ENCODE measurements around the gene PLIN1.

PLIN1 gene, protein sequence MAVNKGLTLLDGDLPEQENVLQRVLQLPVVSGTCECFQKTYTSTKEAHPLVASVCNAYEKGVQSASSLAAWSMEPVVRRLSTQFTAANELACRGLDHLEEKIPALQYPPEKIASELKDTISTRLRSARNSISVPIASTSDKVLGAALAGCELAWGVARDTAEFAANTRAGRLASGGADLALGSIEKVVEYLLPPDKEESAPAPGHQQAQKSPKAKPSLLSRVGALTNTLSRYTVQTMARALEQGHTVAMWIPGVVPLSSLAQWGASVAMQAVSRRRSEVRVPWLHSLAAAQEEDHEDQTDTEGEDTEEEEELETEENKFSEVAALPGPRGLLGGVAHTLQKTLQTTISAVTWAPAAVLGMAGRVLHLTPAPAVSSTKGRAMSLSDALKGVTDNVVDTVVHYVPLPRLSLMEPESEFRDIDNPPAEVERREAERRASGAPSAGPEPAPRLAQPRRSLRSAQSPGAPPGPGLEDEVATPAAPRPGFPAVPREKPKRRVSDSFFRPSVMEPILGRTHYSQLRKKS

GRCh38 chr15:89679212-89679611, at the start of gene PLIN1:
Gene PLIN1 (minus strand): TSS chr15:89679367. CDS start chr15:89677489, 1,878 bp downstream.
- Histone ChIP-seq H3K27me3 (ENCODE audit: control insufficient read depth in 1 of 2, insufficient read depth in 2 of 2, low read length in 2 of 2) (no peaks in the 10 kb centered on the region), H3K4me1 (ENCODE audit: control insufficient read depth in 1 of 2, insufficient read depth in 2 of 2, low read length in 2 of 2) (peaks cover 9 to 20% of the 10 kb centered on the region in 2 donors), H3K9me3 (ENCODE audit: control insufficient read depth in 1 of 2, low read length in 2 of 2) (no peaks in the 10 kb centered on the region), H3K27ac (ENCODE audit: low read depth, low read length) (peak within 1 kb of the TSS; percentile 70), H3K36me3 (ENCODE audit: control insufficient read depth in 1 of 2, insufficient read depth in 2 of 2, low read length in 2 of 2) (peaks cover 10% of the 10 kb centered on the region in 2 donors), H3K4me3 (ENCODE audit: low read depth in 1 of 2, low read length in 2 of 2) (no peak within 1 kb of the TSS), H3K9ac (ENCODE audit: low read depth in 1 of 2, low read length in 2 of 2) (peak within 1 kb of the TSS in 1 of 2 donors; percentile 18)

- Histone ChIP-seq H3K4me1 (ENCODE audit: control insufficient read depth in 1 of 2, insufficient read depth in 2 of 2, low read length in 2 of 2) (no peaks in the 10 kb centered on the region), H3K9me3 (ENCODE audit: control insufficient read depth in 1 of 2, low read length in 2 of 2) (no peaks in the 10 kb centered on the region), H3K27me3 (ENCODE audit: control insufficient read depth in 1 of 2, insufficient read depth in 2 of 2, low read length in 2 of 2) (no peaks in the 10 kb centered on the region), H3K27ac (ENCODE audit: low read depth, low read length) (no peak overlapping the region), H3K9ac (ENCODE audit: low read depth in 1 of 2, low read length in 2 of 2) (no peak overlapping the region), H3K4me3 (ENCODE audit: low read depth in 1 of 2, low read length in 2 of 2) (no peak overlapping the region), H3K36me3 (ENCODE audit: control insufficient read depth in 1 of 2, insufficient read depth in 2 of 2, low read length in 2 of 2) (no peaks in the 10 kb centered on the region)
Observed at GRCh38 chr15:89728254-89728653, 49.1 kb upstream of the PLIN1 start.

DNA sequence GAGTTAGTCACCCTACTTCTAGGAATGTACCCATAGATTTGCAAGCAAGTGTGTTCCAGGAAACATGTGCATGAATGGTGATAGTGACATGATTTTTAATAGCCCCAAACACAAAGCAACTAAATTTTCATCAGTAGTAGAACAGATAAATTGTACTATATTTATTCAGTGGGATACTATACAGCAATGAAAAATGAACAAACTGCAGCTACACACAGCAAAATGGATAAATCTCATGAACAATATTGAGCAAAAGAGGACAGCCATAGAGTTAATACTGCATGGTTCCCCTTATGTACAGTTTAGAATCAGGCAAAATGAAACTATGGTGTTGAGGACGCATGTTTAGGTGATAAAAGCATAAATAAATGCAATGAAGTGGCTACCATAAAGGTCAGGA, 45.9 kb upstream of the PLIN1 start:
- Histone ChIP-seq H3K9ac (ENCODE audit: low read depth in 1 of 2, low read length in 2 of 2) (no peak overlapping the region), H3K27me3 (ENCODE audit: control insufficient read depth in 1 of 2, insufficient read depth in 2 of 2, low read length in 2 of 2) (no peaks in the 10 kb centered on the region), H3K4me3 (ENCODE audit: low read depth in 1 of 2, low read length in 2 of 2) (no peak overlapping the region), H3K4me1 (ENCODE audit: control insufficient read depth in 1 of 2, insufficient read depth in 2 of 2, low read length in 2 of 2) (no peaks in the 10 kb centered on the region), H3K36me3 (ENCODE audit: control insufficient read depth in 1 of 2, insufficient read depth in 2 of 2, low read length in 2 of 2) (no peaks in the 10 kb centered on the region), H3K9me3 (ENCODE audit: control insufficient read depth in 1 of 2, low read length in 2 of 2) (no peaks in the 10 kb centered on the region), H3K27ac (ENCODE audit: low read depth, low read length) (no peak overlapping the region)

DNA sequence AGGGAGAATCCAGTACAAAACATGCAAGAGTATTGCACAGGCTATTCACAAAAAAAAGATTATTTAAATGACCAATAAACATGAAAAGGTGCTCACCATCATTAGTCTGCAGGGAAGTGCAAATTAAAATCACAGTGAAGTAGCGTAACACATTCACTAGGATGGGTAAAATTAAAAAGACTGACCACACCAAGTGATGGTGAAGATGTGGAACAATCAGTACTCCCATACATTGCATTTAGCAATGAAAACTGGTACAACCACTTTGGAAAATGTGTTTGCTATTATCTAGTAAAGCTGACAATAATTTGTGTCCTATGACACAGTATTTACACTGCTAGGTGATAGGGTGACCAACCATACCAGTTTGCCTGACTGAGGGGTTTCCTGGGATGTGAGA, 45.5 kb upstream of the PLIN1 start:
- Histone ChIP-seq H3K36me3 (ENCODE audit: control insufficient read depth in 1 of 2, insufficient read depth in 2 of 2, low read length in 2 of 2) (no peaks in the 10 kb centered on the region), H3K27me3 (ENCODE audit: control insufficient read depth in 1 of 2, insufficient read depth in 2 of 2, low read length in 2 of 2) (no peaks in the 10 kb centered on the region), H3K9ac (ENCODE audit: low read depth in 1 of 2, low read length in 2 of 2) (no peak overlapping the region), H3K4me1 (ENCODE audit: control insufficient read depth in 1 of 2, insufficient read depth in 2 of 2, low read length in 2 of 2) (no peaks in the 10 kb centered on the region), H3K9me3 (ENCODE audit: control insufficient read depth in 1 of 2, low read length in 2 of 2) (no peaks in the 10 kb centered on the region), H3K27ac (ENCODE audit: low read depth, low read length) (no peak overlapping the region), H3K4me3 (ENCODE audit: low read depth in 1 of 2, low read length in 2 of 2) (no peak overlapping the region)

DNA sequence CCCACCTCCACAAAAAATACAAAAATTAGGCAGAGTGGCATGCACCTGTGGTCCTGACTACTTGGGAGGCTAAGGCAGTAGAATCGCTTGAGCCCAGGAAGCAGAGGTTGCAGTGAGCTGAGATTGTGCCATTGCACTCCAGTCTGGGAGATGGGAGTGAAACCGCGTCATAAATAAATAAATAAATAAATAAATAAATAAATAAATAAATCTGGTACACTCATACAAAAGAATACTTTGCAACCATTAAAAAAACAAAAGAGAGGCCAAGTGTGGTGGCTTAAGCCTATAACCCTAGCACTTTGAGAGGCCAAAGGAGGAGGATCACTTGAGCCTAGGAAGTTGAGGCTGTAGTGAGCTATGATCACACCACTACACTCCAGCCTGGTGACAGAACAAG, 43.9 kb upstream of the PLIN1 start:
- Histone ChIP-seq H3K27ac (ENCODE audit: low read depth, low read length) (no peak overlapping the region), H3K36me3 (ENCODE audit: control insufficient read depth in 1 of 2, insufficient read depth in 2 of 2, low read length in 2 of 2) (no peaks in the 10 kb centered on the region), H3K9me3 (ENCODE audit: control insufficient read depth in 1 of 2, low read length in 2 of 2) (no peaks in the 10 kb centered on the region), H3K4me3 (ENCODE audit: low read depth in 1 of 2, low read length in 2 of 2) (no peak overlapping the region), H3K4me1 (ENCODE audit: control insufficient read depth in 1 of 2, insufficient read depth in 2 of 2, low read length in 2 of 2) (no peaks in the 10 kb centered on the region), H3K9ac (ENCODE audit: low read depth in 1 of 2, low read length in 2 of 2) (no peak overlapping the region), H3K27me3 (ENCODE audit: control insufficient read depth in 1 of 2, insufficient read depth in 2 of 2, low read length in 2 of 2) (no peaks in the 10 kb centered on the region)

GRCh38 chr15:89714775-89715174, 35.6 kb upstream of the PLIN1 start:
- no peak overlapping the region for H3K9ac ChIP-seq (ENCODE audit: low read depth in 1 of 2, low read length in 2 of 2)
- H3K27me3 ChIP-seq (ENCODE audit: control insufficient read depth in 1 of 2, insufficient read depth in 2 of 2, low read length in 2 of 2), result no peaks in the 10 kb centered on the region
- H3K9me3 ChIP-seq (ENCODE audit: control insufficient read depth in 1 of 2, low read length in 2 of 2), result no peaks in the 10 kb centered on the region
- no peaks in the 10 kb centered on the region for H3K36me3 ChIP-seq (ENCODE audit: control insufficient read depth in 1 of 2, insufficient read depth in 2 of 2, low read length in 2 of 2)
- H3K4me3 ChIP-seq (ENCODE audit: low read depth in 1 of 2, low read length in 2 of 2), result no peak overlapping the region
- no peak overlapping the region for H3K27ac ChIP-seq (ENCODE audit: low read depth, low read length)
- H3K4me1 ChIP-seq (ENCODE audit: control insufficient read depth in 1 of 2, insufficient read depth in 2 of 2, low read length in 2 of 2), result no peaks in the 10 kb centered on the region

DNA sequence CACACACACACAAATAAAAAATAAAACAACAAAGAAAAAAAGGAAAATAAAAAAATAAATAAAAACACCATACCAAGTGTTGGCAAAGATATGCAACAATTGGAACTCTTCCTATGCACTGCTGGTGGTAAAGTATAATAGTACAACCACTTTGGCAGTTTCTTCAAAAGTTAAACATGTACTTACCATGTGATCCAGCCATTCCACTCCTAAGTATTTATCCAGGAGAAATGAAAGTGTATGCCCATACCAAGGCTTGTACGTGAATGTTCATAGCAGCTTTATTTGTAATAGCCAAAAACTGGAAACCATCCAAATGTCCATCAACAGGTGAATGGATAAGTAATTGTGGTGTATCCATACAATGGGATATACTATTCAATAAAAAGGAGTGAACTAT, 28.4 kb upstream of the PLIN1 start:
- Histone ChIP-seq H3K4me3 (ENCODE audit: low read depth in 1 of 2, low read length in 2 of 2) (no peak overlapping the region), H3K27me3 (ENCODE audit: control insufficient read depth in 1 of 2, insufficient read depth in 2 of 2, low read length in 2 of 2) (no peaks in the 10 kb centered on the region), H3K4me1 (ENCODE audit: control insufficient read depth in 1 of 2, insufficient read depth in 2 of 2, low read length in 2 of 2) (no peaks in the 10 kb centered on the region), H3K36me3 (ENCODE audit: control insufficient read depth in 1 of 2, insufficient read depth in 2 of 2, low read length in 2 of 2) (no peaks in the 10 kb centered on the region), H3K9me3 (ENCODE audit: control insufficient read depth in 1 of 2, low read length in 2 of 2) (no peaks in the 10 kb centered on the region), H3K9ac (ENCODE audit: low read depth in 1 of 2, low read length in 2 of 2) (no peak overlapping the region), H3K27ac (ENCODE audit: low read depth, low read length) (no peak overlapping the region)

GRCh38 chr15:89704411-89704810, 25.2 kb upstream of the PLIN1 start:
- no peaks in the 10 kb centered on the region for H3K36me3 ChIP-seq (ENCODE audit: control insufficient read depth in 1 of 2, insufficient read depth in 2 of 2, low read length in 2 of 2)
- no peak overlapping the region for H3K9ac ChIP-seq (ENCODE audit: low read depth in 1 of 2, low read length in 2 of 2)
- no peak overlapping the region for H3K27ac ChIP-seq (ENCODE audit: low read depth, low read length)
- H3K4me3 ChIP-seq (ENCODE audit: low read depth in 1 of 2, low read length in 2 of 2), result no peak overlapping the region
- no peaks in the 10 kb centered on the region for H3K4me1 ChIP-seq (ENCODE audit: control insufficient read depth in 1 of 2, insufficient read depth in 2 of 2, low read length in 2 of 2)
- H3K9me3 ChIP-seq (ENCODE audit: control insufficient read depth in 1 of 2, low read length in 2 of 2), result no peaks in the 10 kb centered on the region
- H3K27me3 ChIP-seq (ENCODE audit: control insufficient read depth in 1 of 2, insufficient read depth in 2 of 2, low read length in 2 of 2), result no peaks in the 10 kb centered on the region

DNA sequence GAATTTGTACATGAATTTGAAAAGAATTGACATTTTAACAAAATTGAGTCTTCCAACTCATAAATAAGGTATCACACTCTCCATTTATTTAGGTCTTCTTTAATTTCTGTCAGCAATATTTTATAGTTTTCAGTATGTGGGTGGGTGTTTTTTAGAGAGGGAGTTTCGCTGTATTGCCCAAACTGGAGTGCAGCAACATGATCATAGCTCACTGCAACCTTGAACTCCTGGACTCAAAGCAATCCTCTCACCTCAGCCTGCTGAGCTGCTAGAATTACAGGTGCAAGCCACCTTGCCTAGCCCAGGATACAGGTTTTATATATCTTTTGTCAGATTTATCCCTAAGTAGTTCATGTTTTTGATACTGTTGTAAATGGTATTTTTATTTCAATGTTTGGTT, 16.0 kb upstream of the PLIN1 start:
- Histone ChIP-seq H3K36me3 (ENCODE audit: control insufficient read depth in 1 of 2, insufficient read depth in 2 of 2, low read length in 2 of 2) (no peaks in the 10 kb centered on the region), H3K9me3 (ENCODE audit: control insufficient read depth in 1 of 2, low read length in 2 of 2) (no peaks in the 10 kb centered on the region), H3K9ac (ENCODE audit: low read depth in 1 of 2, low read length in 2 of 2) (no peak overlapping the region), H3K4me1 (ENCODE audit: control insufficient read depth in 1 of 2, insufficient read depth in 2 of 2, low read length in 2 of 2) (peaks cover 0 to 4% of the 10 kb centered on the region in 2 donors), H3K27ac (ENCODE audit: low read depth, low read length) (no peak overlapping the region), H3K4me3 (ENCODE audit: low read depth in 1 of 2, low read length in 2 of 2) (no peak overlapping the region), H3K27me3 (ENCODE audit: control insufficient read depth in 1 of 2, insufficient read depth in 2 of 2, low read length in 2 of 2) (no peaks in the 10 kb centered on the region)

- Histone ChIP-seq H3K4me3 (ENCODE audit: low read depth in 1 of 2, low read length in 2 of 2) (no peak overlapping the region), H3K9ac (ENCODE audit: low read depth in 1 of 2, low read length in 2 of 2) (no peak overlapping the region), H3K27me3 (ENCODE audit: control insufficient read depth in 1 of 2, insufficient read depth in 2 of 2, low read length in 2 of 2) (no peaks in the 10 kb centered on the region), H3K9me3 (ENCODE audit: control insufficient read depth in 1 of 2, low read length in 2 of 2) (no peaks in the 10 kb centered on the region), H3K27ac (ENCODE audit: low read depth, low read length) (no peak overlapping the region), H3K36me3 (ENCODE audit: control insufficient read depth in 1 of 2, insufficient read depth in 2 of 2, low read length in 2 of 2) (no peaks in the 10 kb centered on the region), H3K4me1 (ENCODE audit: control insufficient read depth in 1 of 2, insufficient read depth in 2 of 2, low read length in 2 of 2) (peaks cover 0 to 8% of the 10 kb centered on the region in 2 donors)
Observed at GRCh38 chr15:89693696-89694095, 14.5 kb upstream of the PLIN1 start.
